ENCODE measurements around the gene KDM5D.

Gene KDM5D
- total RNA-seq: 19.9 to 83.7 (median 59.3) reads per million in 17 experiments

DNA sequence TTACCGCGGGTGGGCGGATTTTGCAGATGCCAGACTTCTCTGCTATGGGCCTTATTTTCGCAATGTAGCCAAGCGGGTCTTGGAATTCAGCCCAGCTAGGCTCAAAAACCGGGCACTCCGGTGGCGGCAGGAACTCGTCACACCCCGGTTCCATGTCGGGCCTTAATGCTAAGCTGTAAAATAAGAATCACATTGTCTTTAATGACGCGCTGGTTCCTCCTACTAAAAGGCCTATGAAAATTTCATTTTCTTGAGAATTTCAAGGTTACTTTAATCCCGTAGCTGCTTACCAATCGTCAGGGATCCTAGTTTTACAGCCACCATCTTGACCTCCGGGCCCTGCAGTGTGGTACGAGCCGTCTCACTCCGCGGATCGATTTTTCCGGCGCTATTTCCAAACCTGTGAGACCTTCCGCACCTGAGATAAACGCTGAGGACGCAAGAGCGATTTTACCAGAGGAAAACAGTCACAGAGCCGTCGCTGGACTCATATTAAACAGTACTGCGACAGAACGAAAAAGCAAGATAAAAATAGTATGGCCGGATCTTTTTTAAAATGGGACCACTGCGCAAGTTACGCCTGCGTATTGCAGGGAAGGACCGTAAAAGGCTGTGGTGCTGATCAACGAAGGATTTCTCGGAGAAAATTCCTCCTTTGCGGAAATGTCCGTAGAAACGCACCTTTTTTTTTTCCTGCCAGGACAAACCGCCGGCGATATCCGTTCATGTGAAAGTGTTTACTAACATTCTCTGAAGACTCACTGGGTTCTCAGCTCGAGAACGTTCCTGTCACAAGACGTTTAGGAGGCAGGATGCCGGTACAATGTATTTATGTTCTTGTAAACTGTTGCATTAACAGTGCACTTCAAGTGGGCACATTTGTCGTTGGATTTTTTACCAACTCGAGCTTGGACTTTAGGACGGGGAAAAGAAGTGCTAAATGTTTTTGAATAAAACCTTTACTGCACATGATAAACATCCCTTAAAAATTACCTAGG lies at the start of gene KDM5D:
Gene KDM5D (minus strand): TSS at position 346 of the 998 bp plus-strand sequence. CDS start 192 bp downstream, at position 154.
- DNase-seq: peak; percentile 59 to 73 (median 68)

DNA sequence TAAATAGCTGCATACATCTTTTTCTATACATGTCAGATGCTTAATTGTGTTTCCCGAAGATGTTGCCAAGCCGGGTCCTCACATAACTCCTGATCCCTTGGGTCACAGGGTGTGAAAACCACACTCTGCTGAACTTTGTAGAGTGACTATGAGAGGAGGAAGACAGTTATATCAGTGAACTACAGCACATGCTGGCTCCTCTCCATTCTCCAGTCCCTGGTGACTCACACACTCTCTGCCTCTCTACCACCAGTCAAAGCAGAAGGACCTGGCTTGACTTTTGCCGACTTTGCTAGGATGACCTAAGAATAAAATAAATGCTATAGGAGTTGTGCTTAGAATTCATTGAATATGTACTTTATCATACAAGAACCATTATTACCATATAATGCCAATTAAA lies 23.8 kb upstream of the KDM5D start:
- no peak for DNase-seq

DNA sequence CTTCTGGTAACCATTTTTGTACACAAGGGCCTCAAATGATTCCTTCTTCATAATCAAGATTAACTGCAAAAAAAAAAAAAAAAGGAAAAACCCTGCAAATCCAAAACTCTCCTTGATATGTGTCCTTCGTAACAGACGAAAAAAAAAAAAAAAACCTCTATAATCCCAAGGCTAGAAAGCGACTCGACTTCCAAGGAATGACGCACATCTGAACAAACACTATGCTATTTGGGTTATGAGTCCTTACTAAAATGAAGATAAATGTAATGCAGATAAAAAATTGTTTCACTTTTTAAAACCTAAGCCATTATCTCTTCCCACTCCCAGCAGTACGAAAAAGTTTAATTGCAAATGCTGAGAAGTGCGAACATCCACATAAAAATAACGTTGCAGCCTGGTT lies 1.2 kb downstream of the KDM5D start:
- DNase-seq: no peak

DNA sequence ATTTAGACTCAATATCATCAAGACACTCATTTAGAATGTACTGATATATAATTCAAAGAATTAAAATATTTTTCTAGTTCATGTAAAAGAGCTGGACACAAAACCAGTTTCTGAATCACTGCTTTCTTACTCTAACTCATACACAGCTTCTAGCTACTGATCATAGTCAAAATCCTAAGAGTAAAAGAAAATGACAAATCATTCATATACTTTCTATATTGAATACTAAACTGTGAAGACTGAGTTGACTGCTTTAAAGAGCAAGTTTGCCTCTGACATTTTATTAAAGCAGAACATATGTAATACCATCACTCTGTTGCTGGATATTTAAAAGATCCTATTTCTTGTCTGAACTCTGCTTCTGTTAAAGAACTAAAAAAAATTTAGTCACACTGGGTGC lies 2.4 kb downstream of the KDM5D start:
- DNase-seq: no peak

DNA sequence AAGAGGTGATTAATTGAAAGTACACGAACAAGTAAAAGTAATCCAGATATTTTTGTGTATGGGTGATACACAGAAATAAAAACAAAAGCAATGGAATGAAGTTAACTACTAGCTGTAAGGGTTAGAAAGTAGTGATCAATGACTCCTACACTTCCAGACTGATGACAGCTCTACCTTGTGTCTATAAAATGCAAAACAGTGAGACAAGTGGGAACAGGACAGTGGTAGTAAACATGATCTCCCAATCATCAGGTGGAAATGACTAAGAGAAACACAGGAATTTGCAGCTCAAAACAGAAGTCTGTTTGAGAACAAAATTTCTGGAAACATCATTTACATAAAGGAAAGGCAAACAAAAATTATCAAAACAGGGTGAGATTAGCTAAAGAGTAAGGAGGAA lies 10.1 kb downstream of the KDM5D start:
- peak in 1 of 4 experiments; percentile 3 for DNase-seq

DNA sequence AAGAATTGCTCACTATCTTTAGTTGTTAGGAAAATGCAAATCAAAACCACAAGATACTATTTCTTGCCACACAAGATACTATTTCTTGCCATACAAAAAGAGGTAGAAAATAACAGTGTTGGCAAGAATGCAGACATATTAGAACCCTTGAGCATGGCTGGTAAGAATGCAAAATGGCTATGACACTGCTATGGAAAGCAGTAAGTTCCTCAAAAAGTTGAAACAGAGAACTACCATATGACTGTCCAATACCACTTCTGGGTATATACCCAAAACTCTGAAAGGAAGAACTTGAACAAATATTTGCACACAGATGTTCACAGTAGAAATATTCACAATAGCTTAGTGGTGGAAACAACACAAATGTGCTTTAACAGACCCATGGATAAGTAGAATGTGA lies 26.6 kb downstream of the KDM5D start:
- DNase-seq: peak in 2 of 4 experiments; percentile 1 to 31

DNA sequence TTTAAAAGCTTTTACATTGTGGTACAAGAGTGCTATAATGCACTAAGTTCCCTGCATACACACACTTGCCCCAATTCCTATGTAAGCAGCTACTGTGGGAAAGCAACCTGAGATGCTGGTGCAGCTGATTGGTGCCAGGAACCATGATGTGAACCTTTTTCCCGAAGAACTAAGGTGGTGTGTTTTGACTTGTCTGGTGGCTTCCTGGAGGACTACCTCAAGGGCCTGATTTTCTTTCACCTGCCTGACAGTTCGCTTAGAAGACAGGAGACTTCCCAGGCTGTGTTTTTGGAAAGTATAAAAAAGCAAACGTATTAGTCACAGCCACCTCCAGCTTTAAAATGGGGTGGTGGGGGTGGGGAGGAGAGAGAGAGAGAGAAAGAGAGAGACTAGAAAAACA lies 27.4 kb downstream of the KDM5D start:
- DNase-seq: no peak

DNA sequence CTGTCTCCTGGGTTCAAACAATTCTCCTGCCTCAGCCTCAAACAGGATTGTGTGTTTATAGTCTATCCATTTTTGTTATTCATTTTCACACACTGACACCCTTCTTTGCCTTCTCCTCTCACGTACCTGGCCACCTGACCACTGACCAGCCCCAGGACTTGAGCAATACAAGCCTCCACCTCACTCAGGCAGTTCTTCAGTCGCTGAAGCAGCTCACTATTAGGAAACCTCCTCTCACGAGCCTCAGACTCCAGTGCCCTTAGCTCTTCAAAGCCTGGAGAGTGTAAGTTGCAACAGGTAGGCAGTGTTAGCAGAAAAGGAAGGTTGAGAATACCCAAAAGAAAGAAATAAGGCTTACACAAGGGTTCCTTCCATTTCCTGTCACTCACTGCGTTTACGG lies 29.3 kb downstream of the KDM5D start:
- no peak for DNase-seq

DNA sequence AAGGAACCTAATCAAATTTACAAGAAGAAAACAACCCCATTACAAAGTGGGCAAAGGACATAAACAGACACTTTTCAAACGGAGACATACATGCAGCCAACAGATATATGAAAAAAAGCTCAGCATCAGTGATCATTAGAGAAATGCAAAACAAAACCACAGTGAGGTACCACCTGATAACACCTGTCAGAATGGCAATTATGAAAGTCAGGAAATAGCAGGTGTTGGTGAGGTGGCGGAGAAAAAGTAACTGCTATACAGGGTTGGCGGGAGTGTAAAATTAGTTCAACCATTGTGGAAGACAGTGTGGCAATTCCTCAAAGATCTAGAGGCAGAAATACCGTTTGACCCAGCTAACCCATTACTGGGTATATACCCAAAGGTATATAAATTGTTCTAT lies 31.1 kb downstream of the KDM5D start:
- no peak for DNase-seq

DNA sequence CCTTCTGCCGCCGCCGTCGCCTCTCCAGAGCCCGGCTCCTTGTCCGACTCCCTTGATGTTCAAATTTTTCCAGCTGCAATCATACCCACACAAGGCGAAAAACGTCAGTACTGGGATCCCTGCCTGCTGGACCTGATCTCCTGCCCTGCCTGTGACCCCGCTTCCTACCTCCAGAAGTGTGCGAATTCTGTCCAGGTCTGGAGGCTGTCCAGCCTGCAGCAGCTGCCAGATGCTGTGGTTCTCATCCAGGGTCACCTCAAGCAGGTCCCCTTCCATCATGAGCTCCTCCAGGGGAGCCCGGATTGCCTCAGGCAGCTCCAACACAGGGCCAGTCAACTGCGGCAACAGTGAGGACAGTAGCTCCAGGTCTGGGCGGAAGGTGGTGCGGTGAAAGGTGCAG lies 38.3 kb downstream of the KDM5D start:
- DNase-seq: no peak

DNA sequence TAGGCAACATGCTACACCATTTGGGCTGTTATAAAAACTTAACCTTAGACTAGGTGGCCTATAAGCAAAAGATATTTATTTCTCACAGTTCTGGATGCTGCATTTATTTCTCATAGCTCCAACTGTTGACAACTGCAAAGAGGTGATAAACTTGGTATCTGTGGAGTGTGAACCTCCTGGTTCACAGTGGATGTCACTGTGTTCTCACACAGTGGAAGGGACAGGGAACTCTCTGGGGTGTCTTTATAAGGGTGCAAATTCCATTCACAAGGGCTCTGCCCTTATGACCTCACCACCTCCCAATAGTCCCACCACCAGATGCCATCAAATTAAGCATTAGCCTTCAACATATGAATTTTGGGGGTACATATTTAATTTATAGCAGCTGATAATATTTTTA lies 46.0 kb downstream of the KDM5D start:
- no peak for DNase-seq

DNA sequence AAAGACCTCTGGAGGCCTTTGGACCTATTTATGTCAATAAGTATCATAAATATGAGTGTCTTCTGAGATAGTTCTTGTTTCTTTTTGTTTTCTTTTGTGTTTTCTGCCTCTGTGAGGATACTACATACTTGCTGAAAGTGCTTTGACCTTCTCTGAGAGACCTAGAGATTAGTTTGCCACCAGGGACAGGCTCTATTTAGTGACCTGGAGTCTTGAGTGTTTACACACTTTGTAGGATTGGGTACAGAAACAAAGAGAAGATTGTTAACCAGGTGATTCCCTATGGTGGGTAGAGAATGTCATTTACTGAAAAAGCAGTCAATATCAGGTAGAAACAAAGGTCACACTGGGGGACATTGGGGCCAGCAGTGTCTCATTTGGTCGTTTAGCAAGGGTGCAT lies 63.7 kb downstream of the KDM5D start:
- DNase-seq: no peak

All from suppressor macrophage (primary cell).